Eye (tissue), 1 donor: ENCODE measurements around the gene RHBDL1.
"Not testable (repeated sequence)": the region's sequence is repeated elsewhere in the genome, so short reads cannot be mapped to it uniquely, and the experiment has no call there.

Experiments used
- DNase-seq: peaks from one replicate; pipeline ENCODE4 v3.0.0-alpha.2; 2015

RHBDL1 gene

DNA sequence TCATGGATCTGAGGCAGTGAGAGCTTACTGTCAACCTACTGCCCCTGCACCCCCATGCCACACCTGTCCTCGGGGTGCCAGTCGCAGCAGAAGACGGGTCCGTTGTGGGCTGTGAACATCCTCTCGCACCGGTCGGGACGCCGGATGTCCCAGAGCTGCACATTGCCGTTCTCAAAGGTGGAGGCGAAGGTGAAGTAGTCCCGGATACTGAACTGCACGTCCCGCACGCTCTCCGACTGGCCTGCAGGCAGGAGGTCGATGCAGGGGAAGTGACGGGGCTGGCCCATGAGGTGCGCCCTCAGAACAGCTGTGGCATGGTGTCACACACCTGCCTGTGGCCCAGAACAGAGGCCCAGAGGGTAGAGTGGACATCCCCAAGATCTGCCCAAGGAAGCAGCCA is 12.0 kb downstream of the RHBDL1 start:
- DNase-seq, result no peak

- DNase-seq, result no peak
Measured at GRCh38 chr16:689175-689897, 13.9 kb downstream of the RHBDL1 start.

GRCh38 chr16:691242-691641 is 15.8 kb downstream of the RHBDL1 start:
- DNase-seq, result not testable (repeated sequence)

- no peak for DNase-seq
Measured at GRCh38 chr16:692356-693108, 17.1 kb downstream of the RHBDL1 start.

GRCh38 chr16:693364-693763 is 17.9 kb downstream of the RHBDL1 start:
- DNase-seq, result no peak

- no peak for DNase-seq
Measured at GRCh38 chr16:693766-694165, 18.3 kb downstream of the RHBDL1 start.

DNA sequence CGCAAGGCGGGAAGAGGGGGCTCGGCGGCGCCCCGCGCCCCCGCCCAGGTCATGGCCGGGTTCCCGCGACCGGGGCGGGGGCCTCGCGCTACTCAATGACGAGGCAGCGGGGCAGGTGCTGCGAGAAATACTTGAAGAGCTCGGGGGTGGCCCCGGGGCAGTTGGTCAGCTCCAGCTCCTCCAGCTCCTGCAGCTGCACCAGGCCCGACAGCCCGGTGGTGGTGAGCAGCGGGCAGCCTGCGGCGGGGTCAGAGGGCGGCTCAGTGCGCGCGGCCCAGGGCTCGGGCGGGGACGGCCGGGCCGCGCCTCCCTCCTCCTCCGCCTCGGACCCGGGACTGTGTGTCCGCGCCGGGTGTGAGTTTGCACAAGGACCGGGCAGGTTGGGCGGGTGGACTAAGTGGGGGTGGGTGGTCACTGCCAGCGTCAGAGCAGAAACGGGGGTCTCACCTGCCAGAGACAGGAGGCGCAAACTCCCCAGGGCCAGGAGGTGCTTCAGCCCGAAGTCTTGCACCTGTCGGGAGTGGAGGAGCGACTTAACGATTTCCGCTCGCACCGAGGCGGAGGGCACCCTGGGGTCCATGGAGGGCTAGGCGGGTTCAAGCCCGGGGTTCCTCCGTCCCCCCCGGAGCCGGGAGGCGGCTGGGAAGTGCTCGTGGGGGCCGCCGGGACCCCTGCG is 18.9 kb downstream of the RHBDL1 start:
- peak; percentile 22 for DNase-seq

DNA sequence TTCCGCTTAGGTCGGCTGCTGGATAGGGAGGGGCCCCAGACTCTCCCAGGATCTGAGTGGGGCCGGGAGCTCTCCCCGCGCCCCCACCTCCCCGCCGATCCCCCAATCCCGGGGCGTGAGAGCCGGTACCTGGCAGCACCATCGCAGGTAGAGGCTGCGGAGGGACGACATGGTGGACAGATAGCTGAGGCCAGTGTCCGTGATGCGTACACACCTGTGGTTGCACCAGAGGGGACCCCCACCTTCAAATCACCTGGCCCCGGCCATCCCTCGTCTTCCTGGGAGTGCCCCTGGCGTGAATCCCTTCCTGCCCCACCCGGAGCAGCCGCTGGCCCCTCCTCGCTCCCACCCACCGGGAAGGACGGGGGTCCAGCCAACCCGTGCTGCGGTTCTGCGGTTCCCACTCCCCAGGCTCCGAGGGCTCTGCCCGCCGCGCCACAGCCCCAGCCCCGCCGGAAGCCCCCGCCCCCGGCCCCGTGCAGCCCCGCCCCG is 19.4 kb downstream of the RHBDL1 start:
- DNase-seq, result peak; percentile 6

GRCh38 chr16:695355-696089 is 20.1 kb downstream of the RHBDL1 start:
- peak; percentile 74 for DNase-seq

- DNase-seq, result no peak
Measured at GRCh38 chr16:698911-699671, 23.6 kb downstream of the RHBDL1 start.

GRCh38 chr16:700684-701584 is 25.5 kb downstream of the RHBDL1 start:
- DNase-seq, result peak; percentile 79

- no peak for DNase-seq
Measured at GRCh38 chr16:702341-702740, 26.9 kb downstream of the RHBDL1 start.

GRCh38 chr16:703406-703805 is 27.9 kb downstream of the RHBDL1 start:
- no peak for DNase-seq

DNA sequence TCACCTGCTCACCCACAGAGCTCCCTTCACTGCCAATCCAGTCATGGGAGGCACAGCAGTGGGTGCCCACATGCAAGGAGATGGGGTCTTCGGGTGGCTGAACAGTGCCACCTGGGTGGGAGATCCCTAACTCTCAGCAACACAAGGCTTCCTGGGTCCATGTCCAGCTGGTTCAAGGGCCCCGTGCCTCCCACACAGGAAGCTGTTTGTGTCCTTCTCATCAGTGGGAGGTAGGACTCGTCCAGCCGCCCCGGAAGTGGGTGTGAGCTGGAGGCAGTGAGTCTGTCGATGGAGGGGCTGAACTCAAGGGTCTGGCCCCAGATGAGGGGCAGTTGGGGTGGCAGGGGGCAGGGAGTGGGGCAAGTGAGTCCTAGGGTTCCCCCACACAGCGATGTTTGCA is 28.6 kb downstream of the RHBDL1 start:
- DNase-seq, result no peak

- DNase-seq, result no peak
Measured at GRCh38 chr16:704552-705380, 29.3 kb downstream of the RHBDL1 start.

DNA sequence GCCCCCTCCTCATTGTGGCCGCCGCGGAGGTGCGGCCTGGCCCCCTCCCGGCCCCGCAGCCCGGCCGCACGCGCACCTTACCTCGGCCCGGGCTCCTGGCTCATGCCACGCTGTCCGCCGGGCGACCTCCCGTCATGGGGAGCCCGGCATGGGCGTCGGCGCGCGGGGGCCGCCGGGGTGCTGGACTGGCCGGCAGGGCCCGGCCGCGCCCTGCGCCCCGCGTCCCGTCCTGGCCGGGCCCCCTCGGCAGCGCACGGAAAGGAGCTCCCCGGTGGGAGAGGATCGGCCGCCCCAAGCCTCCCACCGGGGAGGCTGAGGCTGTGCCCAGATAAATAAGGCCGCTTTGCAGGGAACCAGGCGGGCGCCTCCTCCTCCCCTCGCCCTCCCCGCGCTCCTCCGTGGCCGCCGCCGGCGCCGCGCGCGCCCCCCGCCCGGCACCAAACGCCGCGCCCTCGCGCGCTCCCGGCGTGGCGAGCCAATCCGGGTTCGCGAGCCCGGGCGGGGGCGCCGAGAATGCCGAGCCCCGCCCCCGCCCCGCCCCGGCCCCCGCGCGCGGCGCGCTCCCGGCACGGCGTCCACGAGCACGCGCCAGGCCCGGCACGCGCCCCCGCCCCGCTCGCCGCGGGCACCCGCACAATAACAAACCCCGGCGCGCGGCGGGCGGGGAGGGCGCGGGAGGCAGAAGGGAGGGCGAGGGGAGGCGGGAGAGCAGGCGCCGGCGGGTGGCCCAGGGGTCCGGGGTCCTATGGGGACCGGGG is 30.1 kb downstream of the RHBDL1 start, which contains the start of gene FBXL16:
TSS of gene FBXL16 (minus strand) at position 371 of the 758 bp plus-strand sequence. CDS start 8,396 bp downstream, outside the sequence.
- peak; percentile 69 for DNase-seq

DNA sequence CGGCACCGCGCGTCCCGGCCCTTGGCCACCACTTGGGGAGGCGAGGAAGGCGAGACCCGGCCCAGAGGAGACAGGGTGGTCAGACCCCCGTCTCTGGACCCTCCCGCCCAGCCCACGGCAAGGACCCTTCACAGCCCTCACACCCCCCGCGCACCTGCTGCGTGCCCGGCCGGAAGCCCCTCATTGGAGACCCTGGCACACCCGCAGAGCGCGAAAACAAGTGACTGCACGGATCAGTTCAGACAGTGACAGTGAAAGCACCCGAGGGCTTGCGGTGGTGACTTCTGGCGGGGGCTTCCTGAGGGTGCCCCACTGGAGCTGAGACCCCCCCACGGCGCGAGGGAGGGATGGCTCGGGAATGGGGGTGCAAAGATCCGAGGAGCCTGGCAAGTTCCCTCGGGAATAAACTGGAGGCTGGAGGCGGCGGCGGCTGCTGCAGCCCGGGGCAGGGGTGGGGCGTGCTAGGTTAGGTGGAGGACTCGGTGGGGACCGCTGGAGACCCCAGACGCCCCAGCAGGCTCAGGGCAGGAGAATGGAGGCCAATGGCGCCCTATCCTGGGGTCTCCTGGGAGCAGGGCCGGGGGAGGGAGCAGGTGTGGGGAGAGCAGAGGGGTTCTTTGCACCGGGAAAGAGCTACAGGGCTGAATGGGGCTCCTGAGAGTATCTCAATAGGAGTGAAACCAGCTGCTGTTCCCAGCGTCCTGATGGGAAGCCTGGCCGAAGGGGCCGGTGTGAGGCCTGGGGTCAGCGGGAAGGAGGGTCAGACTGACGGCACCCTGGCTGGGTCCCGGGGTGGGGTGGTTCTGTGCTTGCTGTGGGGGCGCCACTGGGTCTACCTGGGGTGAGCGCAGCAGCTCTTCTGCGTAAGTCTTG is 31.0 kb downstream of the RHBDL1 start:
- DNase-seq, result peak; percentile 70

DNA sequence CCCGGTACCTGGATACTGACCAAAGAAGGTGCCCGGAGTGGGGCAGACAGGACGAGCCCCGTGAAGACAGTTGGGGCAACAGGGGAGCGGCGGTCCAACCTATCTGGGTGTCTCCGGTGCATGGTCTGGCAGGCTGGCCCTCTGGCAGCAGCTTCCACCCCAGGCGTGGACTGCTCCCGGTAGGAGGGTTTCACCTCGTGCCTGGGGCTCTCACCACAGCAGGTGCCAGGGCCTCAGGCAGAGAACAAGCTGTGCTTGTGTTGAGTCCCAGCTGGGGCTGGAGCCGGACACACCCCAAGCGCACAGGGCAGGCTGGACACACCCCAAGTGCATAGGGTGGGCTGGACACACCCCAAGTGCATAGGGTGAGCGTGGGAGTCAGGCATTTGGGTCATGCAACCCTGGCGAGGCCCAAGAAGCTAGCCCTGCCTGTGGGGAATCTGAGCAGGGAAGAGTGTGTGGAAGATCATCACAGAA is 31.6 kb downstream of the RHBDL1 start:
- DNase-seq, result no peak
